Hematopoietic multipotent progenitor cell (in vitro differentiated cells): Measurements from ENCODE around the gene PIGU. TPM values are rescaled to one million over a fixed set of nuclear protein-coding genes. Genes with fewer than 3 reads are reported as not detected.
"Not testable (repeated sequence)": the region's sequence is repeated elsewhere in the genome, so short reads cannot be mapped to it uniquely, and the experiment has no call there.

Experiments
- DNase-seq, 3 donors: peaks; one replicate each; pipeline ENCODE4 v3.0.0-alpha.2; 2011 to 2015; ENCODE audit warnings: low read depth in 2 of 3, low spot score in 2 of 3
- total RNA-seq: library from RNA; depleted of rRNA; stranded (reverse); fragments of >200 nt; gene quantifications from one replicate; pipeline ENCODE4 v1.2.3, GENCODE V29; 2012

Gene PIGU
- total RNA-seq, 1 donor: 14.3 TPM

- DNase-seq: not testable (repeated sequence)
Measured at GRCh38 chr20:34664751-34665150, 12.1 kb downstream of the PIGU start.

DNA sequence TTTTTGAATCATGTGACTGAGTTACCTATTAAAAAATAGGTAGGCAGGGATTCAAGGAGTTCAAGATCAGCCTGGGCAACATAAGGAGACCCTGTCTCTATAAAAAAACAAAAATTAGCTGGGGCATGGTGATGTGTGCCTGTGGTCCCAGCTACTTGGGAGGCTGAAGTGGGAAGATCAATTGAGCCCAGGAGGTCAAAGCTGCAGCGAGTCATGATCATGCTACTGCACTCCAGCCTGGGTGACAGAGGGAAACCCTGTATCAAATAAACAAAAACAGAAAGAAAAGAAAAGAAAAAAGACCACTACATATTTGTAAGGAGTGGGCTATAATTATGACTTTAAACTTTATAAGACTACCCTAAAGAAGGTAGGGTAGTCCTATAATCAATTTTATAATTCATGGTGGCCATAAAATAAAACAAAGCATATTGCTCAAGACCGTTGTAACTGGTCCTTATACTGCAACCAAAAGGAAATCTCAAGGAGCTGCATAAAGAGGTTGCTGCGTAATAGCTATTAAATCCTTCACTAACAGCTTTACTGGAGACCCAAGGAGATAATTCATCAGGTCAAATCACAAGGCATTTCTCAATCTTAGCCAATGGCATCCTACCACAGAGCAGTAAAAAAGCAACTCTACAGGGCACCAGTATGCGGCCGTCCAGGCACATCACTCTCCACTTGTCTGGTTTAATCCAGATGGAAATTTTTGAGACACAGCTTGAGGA, 13.5 kb downstream of the PIGU start:
- DNase-seq: no peak

- DNase-seq: not testable (repeated sequence)
Measured at GRCh38 chr20:34661811-34662210, 15.1 kb downstream of the PIGU start.

- not testable (repeated sequence) for DNase-seq
Measured at GRCh38 chr20:34658654-34659053, 18.2 kb downstream of the PIGU start.

DNA sequence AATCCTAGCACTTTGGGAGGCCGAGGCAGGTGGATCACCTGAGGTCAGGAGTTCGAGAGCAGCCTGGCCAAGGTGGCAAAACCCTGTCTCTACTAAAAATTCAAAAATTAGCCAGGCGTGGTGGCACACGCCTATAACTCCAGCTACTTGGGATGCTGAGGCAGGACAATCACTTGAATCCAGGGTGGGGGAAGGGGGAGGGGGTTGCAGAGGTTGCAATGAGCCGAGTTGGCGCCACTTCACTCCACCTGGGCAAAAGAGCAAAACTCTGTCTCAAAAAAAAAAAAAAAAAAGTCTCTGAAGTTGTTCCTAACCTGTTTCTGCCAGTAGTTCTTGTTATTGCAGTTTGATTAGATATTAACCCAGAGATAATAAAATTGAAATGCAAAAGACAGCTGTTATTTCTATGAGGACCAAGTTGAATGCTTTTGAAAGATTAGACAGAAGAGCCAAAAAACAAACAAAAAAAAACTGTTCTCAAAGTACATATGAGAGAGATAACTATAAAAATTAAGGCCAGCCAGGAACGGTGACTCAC, 22.6 kb downstream of the PIGU start:
- DNase-seq: no peak

DNA sequence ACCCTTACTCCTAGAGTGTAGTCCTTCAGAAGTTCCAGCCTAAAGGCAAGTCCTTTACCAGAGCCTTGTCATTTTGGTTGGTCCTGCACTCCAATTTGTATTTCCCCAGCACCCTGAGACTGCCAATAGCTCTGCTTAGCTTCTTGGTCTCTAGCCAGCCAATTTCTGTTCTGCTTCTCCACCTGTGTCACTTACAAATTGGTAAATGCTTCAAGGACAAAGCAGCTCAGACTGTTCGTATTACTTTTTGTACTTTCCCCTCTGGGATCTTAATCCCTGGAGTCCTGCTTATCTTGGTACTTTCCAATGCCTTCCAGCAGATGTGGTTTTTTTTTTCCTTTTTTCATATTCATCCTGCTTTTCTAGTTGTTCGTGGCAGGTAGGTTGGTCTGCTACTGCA, 25.7 kb downstream of the PIGU start:
- DNase-seq: no peak

DNA sequence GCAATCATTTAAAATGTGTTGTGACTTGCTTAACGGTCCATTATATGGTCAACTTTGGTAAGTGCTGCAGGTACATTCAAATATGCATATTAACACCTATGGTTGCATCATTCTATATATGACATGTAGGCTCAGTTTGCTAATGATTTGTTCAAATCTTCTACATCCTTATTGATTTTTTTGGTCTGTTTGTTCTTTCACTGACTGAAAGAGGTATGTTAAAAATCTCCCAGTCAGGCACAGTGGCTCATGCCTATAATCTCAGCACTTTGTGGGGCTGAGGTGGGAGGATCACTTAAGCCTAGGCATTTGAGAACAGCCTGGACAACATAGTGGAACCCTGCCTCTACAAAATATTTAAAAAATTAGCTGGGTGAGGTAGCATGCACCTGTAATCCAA, 29.2 kb downstream of the PIGU start:
- DNase-seq: no peak

GRCh38 chr20:34644951-34645350, 31.9 kb downstream of the PIGU start:
- DNase-seq: no peak

DNA sequence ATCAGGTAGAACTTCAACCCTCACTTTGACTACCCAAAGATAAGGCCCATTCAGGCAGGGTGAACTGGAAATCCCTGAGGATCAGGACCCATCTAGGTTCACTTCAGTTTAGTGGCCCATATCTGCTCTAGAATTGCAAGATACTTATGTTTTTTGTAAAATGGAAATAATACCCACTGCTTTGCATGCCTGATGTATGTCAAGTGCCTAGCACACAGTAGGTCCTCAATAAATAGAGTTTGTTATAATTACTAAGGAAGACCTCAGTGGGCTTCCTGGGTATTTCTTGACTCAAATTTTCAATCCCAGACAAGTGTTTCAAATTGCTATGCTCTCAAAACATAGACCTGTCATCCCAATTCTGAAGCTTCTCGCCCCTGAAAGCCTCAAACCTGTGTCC, 32.5 kb downstream of the PIGU start:
- DNase-seq: no peak

DNA sequence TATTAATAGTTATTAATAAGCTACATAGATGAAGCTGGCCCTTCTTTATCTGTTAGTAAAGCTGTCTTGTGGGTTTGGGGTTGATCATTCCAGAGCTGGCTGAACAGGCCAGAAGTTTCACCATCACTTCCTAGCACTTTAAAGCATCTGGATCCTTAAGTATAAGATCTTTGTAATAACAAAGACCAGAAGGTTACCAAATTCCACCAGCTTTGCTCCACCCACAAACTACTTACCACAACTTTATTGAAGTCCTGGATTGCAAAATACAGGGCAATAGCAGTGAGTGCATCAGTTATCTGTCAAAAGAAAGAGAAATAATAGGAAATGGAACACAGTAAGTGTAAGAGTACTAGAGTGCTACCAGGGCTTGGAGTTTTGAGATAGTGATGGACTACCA, 33.0 kb downstream of the PIGU start:
- peak in 1 of 3 donors; percentile 33 for DNase-seq

DNA sequence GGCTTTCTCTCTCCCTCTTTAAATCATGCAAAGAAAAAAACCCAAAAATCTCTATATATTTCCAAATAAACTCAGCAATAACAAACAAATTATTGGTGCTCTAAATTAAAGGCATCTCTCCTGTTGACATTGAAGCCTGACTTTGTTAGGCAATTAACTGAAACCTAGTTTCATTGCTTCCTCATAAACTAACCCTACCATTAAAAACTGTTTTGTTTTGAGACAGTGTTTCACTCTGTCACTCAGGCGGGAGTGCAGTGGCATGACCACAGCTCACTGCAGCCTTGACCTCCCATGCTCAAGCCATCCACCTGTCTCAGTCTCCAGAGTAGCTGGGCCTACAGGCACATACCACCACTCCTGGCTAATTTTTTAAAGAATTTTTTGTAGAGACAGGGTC, 34.9 kb downstream of the PIGU start:
- DNase-seq: no peak

DNA sequence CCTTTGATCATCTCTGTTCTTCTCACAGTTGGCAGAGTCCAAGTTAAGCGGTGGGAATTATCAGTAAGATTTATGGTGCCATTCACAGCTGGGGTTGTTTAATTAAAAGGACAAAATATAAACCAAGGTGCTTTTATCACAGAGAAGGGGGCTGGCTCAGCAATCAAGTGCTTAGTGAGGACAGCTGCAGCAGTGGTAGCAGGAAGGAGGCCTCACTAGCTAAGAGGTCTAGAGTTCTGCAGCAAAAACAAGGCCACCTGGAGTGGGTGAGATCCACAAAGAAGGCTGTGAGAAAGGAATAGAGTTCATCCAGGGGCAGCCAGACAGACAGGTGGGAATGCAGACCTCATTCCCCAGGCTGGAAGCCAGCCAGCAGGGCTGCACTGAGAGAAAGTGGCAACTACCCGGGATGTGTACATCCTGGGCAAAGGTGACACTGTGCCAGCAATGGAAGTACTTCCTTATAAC, 37.1 kb downstream of the PIGU start:
- no peak for DNase-seq

- DNase-seq: no peak
Measured at GRCh38 chr20:34638532-34638931, 38.4 kb downstream of the PIGU start.

DNA sequence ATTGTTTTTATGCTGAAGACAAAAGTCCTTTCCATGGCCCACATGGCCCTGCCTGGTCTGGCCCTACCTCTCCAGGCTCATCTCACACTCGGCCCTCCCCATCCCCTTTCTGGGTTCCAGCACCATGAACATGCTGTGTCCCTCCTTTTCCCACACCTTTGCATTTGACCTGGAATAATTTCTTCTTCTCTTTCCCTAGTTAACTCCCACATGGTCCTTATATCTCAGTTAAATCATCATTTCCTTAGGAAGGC, 38.9 kb downstream of the PIGU start:
- DNase-seq: no peak

- DNase-seq: no peak
Measured at GRCh38 chr20:34637245-34638038, 39.5 kb downstream of the PIGU start.

DNA sequence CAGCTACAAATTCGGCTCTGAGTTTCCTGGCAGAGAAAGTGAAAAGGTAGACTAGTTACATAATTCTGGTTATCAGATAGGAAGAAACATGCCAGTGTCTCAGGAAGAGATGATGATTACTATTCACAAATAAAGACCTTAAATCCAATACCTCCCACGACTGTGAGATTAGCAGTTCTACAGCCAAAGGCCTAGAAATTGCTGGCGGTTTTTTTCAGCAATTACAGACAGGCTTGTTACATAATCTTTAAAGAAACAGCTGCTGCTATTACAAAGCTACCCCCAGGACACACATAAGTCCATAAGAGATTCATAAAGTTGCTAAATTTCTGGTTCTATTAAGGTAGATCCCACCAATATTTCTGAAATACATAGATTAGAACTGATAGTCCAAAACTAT, 40.2 kb downstream of the PIGU start:
- no peak for DNase-seq

GRCh38 chr20:34634392-34634791, 42.5 kb downstream of the PIGU start:
- no peak for DNase-seq

GRCh38 chr20:34632870-34633452, 43.9 kb downstream of the PIGU start:
- DNase-seq: no peak

DNA sequence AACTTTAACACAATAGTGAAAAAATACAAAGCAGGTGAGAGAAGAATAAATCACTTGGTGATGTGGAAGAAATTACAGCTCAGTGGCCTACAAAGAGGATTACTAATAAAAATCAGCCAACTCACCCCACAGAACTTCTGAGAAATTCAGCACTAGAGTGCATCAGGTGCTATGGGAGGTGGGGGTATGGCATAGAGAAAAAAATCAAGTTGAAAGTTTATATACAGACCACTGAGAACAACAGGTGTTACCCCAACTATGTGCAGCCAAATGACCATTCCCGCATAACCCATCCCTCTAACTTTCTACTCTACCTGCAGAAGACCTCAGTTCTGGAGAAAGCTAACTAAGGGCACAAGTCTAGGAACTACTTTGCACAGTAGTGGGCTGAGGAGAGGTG, 47.0 kb downstream of the PIGU start:
- no peak for DNase-seq

DNA sequence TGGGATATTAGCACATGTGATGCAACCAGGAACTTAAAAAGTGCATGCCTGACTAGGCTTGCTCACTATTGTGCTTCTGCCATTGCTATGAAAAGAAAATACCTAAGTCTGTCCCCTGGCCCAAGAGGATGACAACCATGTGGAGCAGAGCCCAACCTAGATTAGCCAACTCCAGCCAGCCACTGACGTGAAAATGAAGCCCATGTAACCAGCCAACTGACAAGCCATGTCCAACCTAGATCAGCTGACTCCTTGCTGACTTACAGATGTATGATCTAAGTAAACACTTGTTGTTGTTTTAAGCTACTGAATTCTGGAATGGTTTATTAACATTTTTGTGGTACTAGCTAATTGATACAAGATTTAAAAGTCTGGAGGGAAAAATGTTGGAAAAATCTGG, 47.5 kb downstream of the PIGU start:
- DNase-seq: no peak

GRCh38 chr20:34628026-34628425, 48.9 kb downstream of the PIGU start:
- DNase-seq: no peak

GRCh38 chr20:34627458-34627857, 49.4 kb downstream of the PIGU start:
- DNase-seq: no peak
